Lower lobe of right lung (tissue), 2 donors: Measurements from ENCODE around the gene SLC19A3. TPM values are rescaled to one million over a fixed set of nuclear protein-coding genes. Genes with fewer than 3 reads are reported as not detected.

Source experiments
- ATAC-seq, 2 donors: fragments of 200-7000 bp; cut with Tn5 transposase; one replicate each; pipeline ENCODE4 v1.9.1; 2020 to 2022; ENCODE audit warnings: mild to moderate bottlenecking in 2 of 2, moderate library complexity in 2 of 2
- DNase-seq: peaks from one replicate; pipeline ENCODE4 v3.0.0-alpha.2; 2020
- H3K27ac ChIP-seq: fragments of 200-600 bp; one replicate; pipeline ENCODE4 v1.8.0; 2022
- H3K27me3 ChIP-seq: fragments of 200-600 bp; one replicate; pipeline ENCODE4 v1.8.0; 2022; ENCODE audit warnings: low read depth
- H3K36me3 ChIP-seq: fragments of 200-600 bp; one replicate; pipeline ENCODE4 v1.8.0; 2022; ENCODE audit warnings: mild to moderate bottlenecking
- H3K4me1 ChIP-seq: fragments of 200-600 bp; one replicate; pipeline ENCODE4 v1.8.0; 2022
- H3K4me3 ChIP-seq: fragments of 200-600 bp; one replicate; pipeline ENCODE4 v1.8.0; 2022; ENCODE audit warnings: mild to moderate bottlenecking
- H3K9me3 ChIP-seq: fragments of 200-600 bp; one replicate; pipeline ENCODE4 v1.8.0; 2022
- intact Hi-C: fragments of 100-400 bp; cut with DNase I; formaldehyde crosslinking; loops from one replicate; pipeline ENCODE4 v1.11.0; 2022
- total RNA-seq: library from RNA; stranded (reverse); fragmentation: NEBNext Ultra II Directional; extraction: Animal tissue kit (Norgen Biotek cat#: 25700); gene quantifications from one replicate; pipeline ENCODE4 v1.2.1, GENCODE V29; 2021
- TF ChIP-seq, protein P1 (sequence below): fragments of 200-600 bp; IDR thresholded peaks from one replicate; pipeline ENCODE4 v1.8.0; 2022; ENCODE audit warnings: antibody characterized with exemption, mild to moderate bottlenecking
- donor health status: DM: no; HTN: yes; CAD: no; lungs with severe emphysema.

The SLC19A3 gene
- total RNA-seq, 1 donor from 2014 or later, result 40.7 TPM

DNA sequence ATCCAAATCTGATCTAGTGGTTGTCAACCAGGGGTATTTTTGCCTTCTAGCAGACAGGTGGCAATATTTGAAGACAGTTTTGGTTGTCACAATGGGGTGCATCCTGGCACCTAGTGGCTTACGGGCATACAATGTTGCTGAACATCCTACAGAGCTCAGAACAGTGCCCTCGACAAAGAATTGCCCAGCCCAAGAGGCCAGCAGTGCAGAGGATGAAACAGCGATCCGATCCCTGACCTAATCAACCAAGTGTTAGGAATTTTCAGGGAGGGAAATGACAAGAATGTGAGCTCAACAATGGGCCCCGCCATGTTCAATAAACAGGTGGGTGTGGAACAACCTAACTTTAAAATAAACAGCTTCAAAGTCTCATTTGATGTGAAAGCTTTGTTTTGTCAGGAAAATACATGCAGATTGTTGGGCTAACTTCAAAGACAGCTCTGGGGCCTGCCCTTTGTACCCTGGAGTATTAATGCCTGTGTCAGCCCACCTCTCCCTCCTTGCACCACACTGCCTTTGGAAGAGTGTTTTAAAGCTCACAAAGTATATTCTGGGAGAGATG is 73.8 kb downstream of the SLC19A3 start:
- ATAC-seq, result no peak
- no peak overlapping the region for H3K4me3 ChIP-seq
- H3K4me1 ChIP-seq, result no peaks in the 10 kb centered on the region
- TF ChIP-seq, protein P1, sequence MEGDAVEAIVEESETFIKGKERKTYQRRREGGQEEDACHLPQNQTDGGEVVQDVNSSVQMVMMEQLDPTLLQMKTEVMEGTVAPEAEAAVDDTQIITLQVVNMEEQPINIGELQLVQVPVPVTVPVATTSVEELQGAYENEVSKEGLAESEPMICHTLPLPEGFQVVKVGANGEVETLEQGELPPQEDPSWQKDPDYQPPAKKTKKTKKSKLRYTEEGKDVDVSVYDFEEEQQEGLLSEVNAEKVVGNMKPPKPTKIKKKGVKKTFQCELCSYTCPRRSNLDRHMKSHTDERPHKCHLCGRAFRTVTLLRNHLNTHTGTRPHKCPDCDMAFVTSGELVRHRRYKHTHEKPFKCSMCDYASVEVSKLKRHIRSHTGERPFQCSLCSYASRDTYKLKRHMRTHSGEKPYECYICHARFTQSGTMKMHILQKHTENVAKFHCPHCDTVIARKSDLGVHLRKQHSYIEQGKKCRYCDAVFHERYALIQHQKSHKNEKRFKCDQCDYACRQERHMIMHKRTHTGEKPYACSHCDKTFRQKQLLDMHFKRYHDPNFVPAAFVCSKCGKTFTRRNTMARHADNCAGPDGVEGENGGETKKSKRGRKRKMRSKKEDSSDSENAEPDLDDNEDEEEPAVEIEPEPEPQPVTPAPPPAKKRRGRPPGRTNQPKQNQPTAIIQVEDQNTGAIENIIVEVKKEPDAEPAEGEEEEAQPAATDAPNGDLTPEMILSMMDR, result no peak
- DNase-seq, result no peak
- H3K27me3 ChIP-seq, result no peaks in the 10 kb centered on the region
- H3K27ac ChIP-seq, result no peak overlapping the region
- H3K9me3 ChIP-seq, result no peaks in the 10 kb centered on the region
- intact Hi-C loops, result no loop called here
- H3K36me3 ChIP-seq, result no peaks in the 10 kb centered on the region

DNA sequence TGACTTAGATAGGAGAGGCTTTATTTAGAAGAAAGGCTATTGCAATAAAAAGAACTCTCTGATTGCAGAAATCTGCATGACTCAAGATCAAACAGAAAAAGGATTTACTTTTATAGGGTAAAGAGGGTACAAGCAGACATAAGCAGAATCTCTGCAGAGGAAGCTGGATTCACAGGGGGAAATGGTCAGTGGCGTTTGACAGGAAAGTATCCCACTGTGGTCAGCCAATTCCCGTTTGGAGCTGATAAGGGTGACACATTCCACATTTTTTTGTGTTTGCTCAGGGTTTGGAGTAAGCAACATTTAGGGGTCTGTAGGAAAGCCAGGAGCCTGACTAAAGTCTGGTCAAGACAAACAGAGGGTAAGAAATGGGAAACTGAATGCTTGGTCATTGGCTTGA is 75.2 kb downstream of the SLC19A3 start:
- H3K4me1 ChIP-seq, result no peaks in the 10 kb centered on the region
- TF ChIP-seq, protein P1, result no peak
- DNase-seq (no peak), ATAC-seq (no peak)
- H3K4me3 ChIP-seq, result no peak overlapping the region
- intact Hi-C loops, result no loop called here
- H3K27me3 ChIP-seq, result no peaks in the 10 kb centered on the region
- no peak overlapping the region for H3K27ac ChIP-seq
- H3K9me3 ChIP-seq, result no peaks in the 10 kb centered on the region
- no peaks in the 10 kb centered on the region for H3K36me3 ChIP-seq

DNA sequence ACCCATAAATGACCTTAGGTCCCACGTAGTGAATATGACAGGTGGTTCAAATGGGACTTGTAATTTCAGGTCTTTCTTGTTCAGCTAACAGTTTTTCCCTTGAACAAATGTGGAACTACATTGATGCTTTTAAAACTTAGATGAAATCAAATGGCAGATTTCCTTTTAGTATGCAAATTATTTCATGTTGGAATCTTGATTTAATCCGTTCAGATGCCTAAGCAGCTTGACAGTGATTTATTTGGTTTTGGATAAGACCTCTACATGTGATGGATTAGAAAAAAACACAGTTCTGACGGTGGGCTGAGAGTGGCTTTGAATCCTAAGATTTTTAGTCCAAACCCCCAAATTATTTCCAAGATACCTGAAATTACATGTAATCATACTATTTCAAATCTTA is 83.6 kb downstream of the SLC19A3 start:
- DNase-seq, result no peak
- TF ChIP-seq, protein P1, result no peak

More for the DNA sequence above, 83.6 kb downstream of the SLC19A3 start:
- Histone ChIP-seq H3K27ac (no peak overlapping the region), H3K36me3 (no peaks in the 10 kb centered on the region), H3K4me1 (no peaks in the 10 kb centered on the region), H3K27me3 (no peaks in the 10 kb centered on the region), H3K4me3 (no peak overlapping the region), H3K9me3 (no peaks in the 10 kb centered on the region)
- ATAC-seq, result no peak
- intact Hi-C loops, result no loop called here

Other genes starting within 250 kb of the SLC19A3 start
- gene AGFG1, start 245.9 kb downstream of the SLC19A3 start, total RNA-seq, result 100 TPM
- gene SCYGR2, start 119.1 kb downstream of the SLC19A3 start, total RNA-seq, result not detected
- gene SCYGR3, start 103.2 kb downstream of the SLC19A3 start, total RNA-seq, result not detected
- not detected for gene SCYGR4, start 100.5 kb downstream of the SLC19A3 start, total RNA-seq
- gene SCYGR5, start 51.2 kb downstream of the SLC19A3 start, total RNA-seq, result not detected
- gene SCYGR6, start 6.7 kb upstream of the SLC19A3 start, total RNA-seq, result not detected
- gene SCYGR7, start 10.3 kb upstream of the SLC19A3 start, total RNA-seq, result not detected
- not detected for gene SCYGR8, start 27.9 kb upstream of the SLC19A3 start, total RNA-seq
- 1.6 TPM for gene CCL20, start 95.8 kb upstream of the SLC19A3 start, total RNA-seq
- gene DAW1, start 153.6 kb upstream of the SLC19A3 start, total RNA-seq, result 4.9 TPM